ENCODE data around the gene WNT8B. TPM values are rescaled to one million over a fixed set of nuclear protein-coding genes. Genes with fewer than 3 reads are reported as not detected.
A peak's percentile ranks its signal among the peaks of the same experiment; 100 is the strongest.

WNT8B gene
- total RNA-seq, 4 donors from 2014 or later = not detected

- peaks cover 0 to 20% (median 13%) of the 10 kb centered on the region in 4 donors for H3K4me1 ChIP-seq
- no peaks in the 10 kb centered on the region for H3K36me3 ChIP-seq
- no peak overlapping the region for H3K27ac ChIP-seq
- H3K4me3 ChIP-seq = no peak overlapping the region
- 16 to 17% methylated on average over 4 of the region's 4 CpGs for WGBS, 2 donors
- DNase-seq (ENCODE audit: low spot score in 2 of 2) = no peak
- H3K27me3 ChIP-seq = peaks cover 0 to 38% of the 10 kb centered on the region in 2 donors
- no peaks in the 10 kb centered on the region for H3K9me3 ChIP-seq
- TF ChIP-seq POLR2A (IDR thresholded peaks at IDR 0.05) (no peak), EP300 (IDR thresholded peaks at IDR 0.05) (no peak)
- TF ChIP-seq, protein P1, sequence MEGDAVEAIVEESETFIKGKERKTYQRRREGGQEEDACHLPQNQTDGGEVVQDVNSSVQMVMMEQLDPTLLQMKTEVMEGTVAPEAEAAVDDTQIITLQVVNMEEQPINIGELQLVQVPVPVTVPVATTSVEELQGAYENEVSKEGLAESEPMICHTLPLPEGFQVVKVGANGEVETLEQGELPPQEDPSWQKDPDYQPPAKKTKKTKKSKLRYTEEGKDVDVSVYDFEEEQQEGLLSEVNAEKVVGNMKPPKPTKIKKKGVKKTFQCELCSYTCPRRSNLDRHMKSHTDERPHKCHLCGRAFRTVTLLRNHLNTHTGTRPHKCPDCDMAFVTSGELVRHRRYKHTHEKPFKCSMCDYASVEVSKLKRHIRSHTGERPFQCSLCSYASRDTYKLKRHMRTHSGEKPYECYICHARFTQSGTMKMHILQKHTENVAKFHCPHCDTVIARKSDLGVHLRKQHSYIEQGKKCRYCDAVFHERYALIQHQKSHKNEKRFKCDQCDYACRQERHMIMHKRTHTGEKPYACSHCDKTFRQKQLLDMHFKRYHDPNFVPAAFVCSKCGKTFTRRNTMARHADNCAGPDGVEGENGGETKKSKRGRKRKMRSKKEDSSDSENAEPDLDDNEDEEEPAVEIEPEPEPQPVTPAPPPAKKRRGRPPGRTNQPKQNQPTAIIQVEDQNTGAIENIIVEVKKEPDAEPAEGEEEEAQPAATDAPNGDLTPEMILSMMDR (IDR thresholded peaks at IDR 0.05) = no peak
Measured at GRCh38 chr10:100479037-100479436, 16.2 kb downstream of the WNT8B start.

- peaks cover 0 to 20% (median 13%) of the 10 kb centered on the region in 4 donors for H3K4me1 ChIP-seq
- H3K4me3 ChIP-seq = no peak overlapping the region
- no peak overlapping the region for H3K27ac ChIP-seq
- H3K9me3 ChIP-seq = no peaks in the 10 kb centered on the region
- no peak for DNase-seq (ENCODE audit: low spot score in 2 of 2)
- H3K27me3 ChIP-seq = peaks cover 0 to 38% of the 10 kb centered on the region in 2 donors
- TF ChIP-seq, protein P1 (IDR thresholded peaks at IDR 0.05) = no peak
- TF ChIP-seq POLR2A (IDR thresholded peaks at IDR 0.05) = no peak
- peaks cover 0 to 6% (median 0%) of the 10 kb centered on the region in 3 donors for H3K36me3 ChIP-seq
- WGBS, 2 donors = 61 to 69% methylated on average over 2 of the region's 2 CpGs
Measured at GRCh38 chr10:100480002-100480401, 17.2 kb downstream of the WNT8B start.

DNA sequence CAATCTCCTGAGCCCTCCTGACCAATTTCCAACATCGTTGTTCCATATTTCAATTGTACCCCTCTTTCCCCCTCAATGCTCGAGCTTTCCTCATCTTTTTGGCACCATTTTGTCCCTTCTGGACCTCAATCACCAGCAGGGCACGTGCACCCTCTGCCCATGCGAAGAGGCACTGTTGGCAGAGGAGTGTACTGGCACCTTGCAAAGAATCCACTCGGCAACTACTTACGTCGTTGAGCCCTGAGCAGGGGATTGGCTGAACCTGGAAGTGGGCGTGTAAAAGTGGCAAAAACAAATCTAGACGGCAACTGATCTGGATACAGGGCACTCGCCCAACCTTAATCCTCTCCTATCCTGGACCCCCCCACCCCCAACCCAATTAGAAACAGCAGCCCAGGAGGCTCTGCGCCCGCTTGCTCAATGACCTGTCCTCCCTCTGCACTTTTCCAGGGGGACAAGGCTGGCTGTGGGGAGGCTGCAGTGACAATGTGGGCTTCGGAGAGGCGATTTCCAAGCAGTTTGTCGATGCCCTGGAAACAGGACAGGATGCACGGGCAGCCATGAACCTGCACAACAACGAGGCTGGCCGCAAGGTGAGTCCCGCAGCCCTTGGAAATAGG, 18.8 kb downstream of the WNT8B start:
- Histone ChIP-seq H3K27ac (no peak overlapping the region), H3K4me3 (peak overlapping the region; percentile 29 to 55 (median 42)), H3K4me1 (peaks cover 0 to 20% (median 13%) of the 10 kb centered on the region in 4 donors), H3K27me3 (peaks cover 0 to 38% of the 10 kb centered on the region in 2 donors), H3K9me3 (no peaks in the 10 kb centered on the region), H3K36me3 (peaks cover 0 to 22% (median 0%) of the 10 kb centered on the region in 3 donors)
- TF ChIP-seq POLR2A (IDR thresholded peaks at IDR 0.05) = no peak
- TF ChIP-seq, protein P1 (IDR thresholded peaks at IDR 0.05) = no peak
- no peak for TF ChIP-seq EP300 (IDR thresholded peaks at IDR 0.05)
- peak; percentile 79 to 96 for DNase-seq (ENCODE audit: low spot score in 2 of 2)
- 1 to 3% methylated on average over 19 of the region's 19 CpGs for WGBS, 2 donors

- Histone ChIP-seq H3K36me3 (peaks cover 0 to 29% (median 2%) of the 10 kb centered on the region in 3 donors), H3K27ac (no peak overlapping the region), H3K27me3 (peaks cover 0 to 38% of the 10 kb centered on the region in 2 donors), H3K9me3 (no peaks in the 10 kb centered on the region), H3K4me3 (peak overlapping the region; percentile 29 to 55 (median 42)), H3K4me1 (peaks cover 0 to 20% (median 13%) of the 10 kb centered on the region in 4 donors)
- WGBS, 2 donors = 1 to 2% methylated on average over 42 of the region's 59 CpGs
- TF ChIP-seq, protein P1 (IDR thresholded peaks at IDR 0.05) = peak; percentile 55 to 74 (median 65)
- TF ChIP-seq EP300 (IDR thresholded peaks at IDR 0.05) (no peak), POLR2A (IDR thresholded peaks at IDR 0.05) (no peak)
- peak in 1 of 2 donors; percentile 10 for DNase-seq (ENCODE audit: low spot score in 2 of 2)
Measured at GRCh38 chr10:100482181-100482833, 19.5 kb downstream of the WNT8B start.

DNA sequence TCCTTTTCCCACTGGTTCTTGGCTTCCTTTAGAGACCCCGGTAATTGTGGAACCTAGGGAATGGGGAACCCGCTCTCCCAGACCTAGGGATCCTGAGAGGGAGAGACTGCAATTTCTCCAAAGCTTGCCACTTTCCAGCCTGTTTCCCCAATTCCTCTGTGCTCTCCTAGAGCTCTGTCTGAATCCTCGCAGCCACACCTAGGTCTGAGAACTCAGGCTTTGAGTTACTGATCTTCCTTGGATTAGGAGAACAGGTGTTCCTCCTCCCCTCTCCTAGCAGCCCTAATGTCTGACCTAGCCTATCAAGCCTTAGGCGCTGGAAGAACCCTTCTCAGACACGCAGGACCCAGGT, 20.0 kb downstream of the WNT8B start:
- H3K9me3 ChIP-seq = no peaks in the 10 kb centered on the region
- 39 to 45% methylated on average over 5 of the region's 5 CpGs for WGBS, 2 donors
- peaks cover 0 to 20% (median 13%) of the 10 kb centered on the region in 4 donors for H3K4me1 ChIP-seq
- H3K27me3 ChIP-seq = peaks cover 0 to 33% of the 10 kb centered on the region in 2 donors
- DNase-seq (ENCODE audit: low spot score in 2 of 2) = no peak
- no peak overlapping the region for H3K27ac ChIP-seq
- peaks cover 0 to 34% (median 4%) of the 10 kb centered on the region in 3 donors for H3K36me3 ChIP-seq
- peak overlapping the region in 3 of 4 donors; percentile 29 to 55 (median 54) for H3K4me3 ChIP-seq
- TF ChIP-seq, protein P1 (IDR thresholded peaks at IDR 0.05) = peak in 1 of 5 experiments; percentile 3
- TF ChIP-seq POLR2A (IDR thresholded peaks at IDR 0.05) = no peak
